A673 (cell line): ENCODE measurements around the gene NFKB1.

ENCODE experiments used
- CTCF ChIP-seq: fragments of 300-800, 200-600 bp; sonication (generic); conservative IDR thresholded peaks from 2 replicates; pipeline ENCODE4 v1.5.1; 2017; ENCODE audit warnings: low read depth, mild to moderate bottlenecking, antibody characterized with exemption, low read length, moderate library complexity, mixed read lengths
- EZH2 ChIP-seq: fragments of 200-600 bp; sonication (generic); IDR thresholded peaks from 2 replicates; pipeline ENCODE4 v1.6.1; 2017; ENCODE audit warnings: borderline replicate concordance, low read depth, mild to moderate bottlenecking, mixed read lengths, antibody characterized with exemption, low read length; ENCODE audit not compliant: poor library complexity, severe bottlenecking

GRCh38 chr4:102526532-102526931 lies 25.4 kb downstream of the NFKB1 start:
- no peak for TF ChIP-seq CTCF
- TF ChIP-seq EZH2: no peak
